SK-N-SH treated with all-trans-retinoic acid at 6 μM for 48 hours (cell line): ENCODE data around the gene CRYBA1.

Experiments used
- BACH2 ChIP-seq: fragments of 250-450 bp; sonication (Bioruptor Pico); IDR thresholded peaks from 2 replicates; pipeline ENCODE4 v1.9.0; 2021; ENCODE audit warnings: mild to moderate bottlenecking, borderline replicate concordance
- ESRRG ChIP-seq: fragments of 250-450 bp; sonication (Bioruptor Pico); IDR thresholded peaks from 2 replicates; pipeline ENCODE4 v1.6.1; 2021; ENCODE audit warnings: mild to moderate bottlenecking
- GLIS3 ChIP-seq: fragments of 250-450 bp; sonication (Bioruptor Pico); IDR thresholded peaks from 2 replicates; pipeline ENCODE4 v1.5.0; 2020; ENCODE audit warnings: mild to moderate bottlenecking, moderate library complexity
- SNAI2 ChIP-seq: fragments of 250-450 bp; sonication (Bioruptor Pico); IDR thresholded peaks from 2 replicates; pipeline ENCODE4 v1.5.0; 2020; ENCODE audit warnings: mild to moderate bottlenecking, moderate library complexity
- ZFP3 ChIP-seq: fragments of 250-450 bp; sonication (Bioruptor Pico); IDR thresholded peaks from 2 replicates; pipeline ENCODE4 v1.5.0; 2020; ENCODE audit warnings: mild to moderate bottlenecking, moderate library complexity
- ZFP30 ChIP-seq: fragments of 450-650 bp; formaldehyde crosslinking; IDR thresholded peaks from 2 replicates; pipeline ENCODE4 v1.5.0; 2022; ENCODE audit warnings: mild to moderate bottlenecking, moderate library complexity
- ZNF565 ChIP-seq: fragments of 450-650 bp; formaldehyde crosslinking; conservative IDR thresholded peaks from 2 replicates; pipeline ENCODE4 v1.5.0; 2020; ENCODE audit warnings: low read depth, mild to moderate bottlenecking, moderate library complexity
- ZNF8 ChIP-seq: fragments of 450-650 bp; formaldehyde crosslinking; IDR thresholded peaks from 2 replicates; pipeline ENCODE4 v1.5.0; 2020; ENCODE audit warnings: mild to moderate bottlenecking, moderate library complexity
- TF ChIP-seq, protein P1 (sequence below): fragments of 250-450 bp; sonication (Bioruptor Pico); IDR thresholded peaks from 2 replicates; pipeline ENCODE4 v1.8.0; 2020; ENCODE audit warnings: mild to moderate bottlenecking, moderate library complexity, borderline replicate concordance
- TF ChIP-seq, protein P2 (sequence below): fragments of 250-450 bp; sonication (Bioruptor Pico); IDR thresholded peaks from 2 replicates; pipeline ENCODE4 v1.5.1; 2020; ENCODE audit warnings: low read depth, mild to moderate bottlenecking, moderate library complexity

DNA sequence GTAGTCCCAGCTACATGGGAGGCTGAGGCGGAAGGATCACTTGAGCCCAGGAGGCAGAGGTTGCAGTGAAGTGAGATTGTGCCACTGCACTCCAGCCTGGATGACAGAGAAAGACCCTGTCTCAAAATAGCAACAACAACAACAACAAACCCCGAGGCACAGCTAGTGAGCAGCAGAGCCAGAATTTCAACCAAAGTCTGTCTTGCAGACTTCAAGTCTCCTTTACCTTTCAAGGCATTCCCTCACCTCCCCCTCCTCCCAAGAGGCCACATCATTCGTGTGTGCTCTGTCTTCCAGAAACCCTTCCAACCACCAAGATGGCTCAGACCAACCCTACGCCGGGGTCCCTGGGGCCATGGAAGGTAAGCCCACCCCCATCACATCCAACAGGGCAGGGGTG lies 2.2 kb downstream of the CRYBA1 start:
- TF ChIP-seq ZNF8: no peak
- TF ChIP-seq, protein P1, sequence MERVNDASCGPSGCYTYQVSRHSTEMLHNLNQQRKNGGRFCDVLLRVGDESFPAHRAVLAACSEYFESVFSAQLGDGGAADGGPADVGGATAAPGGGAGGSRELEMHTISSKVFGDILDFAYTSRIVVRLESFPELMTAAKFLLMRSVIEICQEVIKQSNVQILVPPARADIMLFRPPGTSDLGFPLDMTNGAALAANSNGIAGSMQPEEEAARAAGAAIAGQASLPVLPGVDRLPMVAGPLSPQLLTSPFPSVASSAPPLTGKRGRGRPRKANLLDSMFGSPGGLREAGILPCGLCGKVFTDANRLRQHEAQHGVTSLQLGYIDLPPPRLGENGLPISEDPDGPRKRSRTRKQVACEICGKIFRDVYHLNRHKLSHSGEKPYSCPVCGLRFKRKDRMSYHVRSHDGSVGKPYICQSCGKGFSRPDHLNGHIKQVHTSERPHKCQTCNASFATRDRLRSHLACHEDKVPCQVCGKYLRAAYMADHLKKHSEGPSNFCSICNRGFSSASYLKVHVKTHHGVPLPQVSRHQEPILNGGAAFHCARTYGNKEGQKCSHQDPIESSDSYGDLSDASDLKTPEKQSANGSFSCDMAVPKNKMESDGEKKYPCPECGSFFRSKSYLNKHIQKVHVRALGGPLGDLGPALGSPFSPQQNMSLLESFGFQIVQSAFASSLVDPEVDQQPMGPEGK (CRISPR knock-in tag): no peak
- no peak for TF ChIP-seq ESRRG
- TF ChIP-seq BACH2: no peak
- TF ChIP-seq, protein P2, sequence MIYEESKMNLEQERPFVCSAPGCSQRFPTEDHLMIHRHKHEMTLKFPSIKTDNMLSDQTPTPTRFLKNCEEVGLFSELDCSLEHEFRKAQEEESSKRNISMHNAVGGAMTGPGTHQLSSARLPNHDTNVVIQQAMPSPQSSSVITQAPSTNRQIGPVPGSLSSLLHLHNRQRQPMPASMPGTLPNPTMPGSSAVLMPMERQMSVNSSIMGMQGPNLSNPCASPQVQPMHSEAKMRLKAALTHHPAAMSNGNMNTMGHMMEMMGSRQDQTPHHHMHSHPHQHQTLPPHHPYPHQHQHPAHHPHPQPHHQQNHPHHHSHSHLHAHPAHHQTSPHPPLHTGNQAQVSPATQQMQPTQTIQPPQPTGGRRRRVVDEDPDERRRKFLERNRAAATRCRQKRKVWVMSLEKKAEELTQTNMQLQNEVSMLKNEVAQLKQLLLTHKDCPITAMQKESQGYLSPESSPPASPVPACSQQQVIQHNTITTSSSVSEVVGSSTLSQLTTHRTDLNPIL: no peak
- TF ChIP-seq ZFP30 (CRISPR knock-in tag): no peak
- TF ChIP-seq GLIS3 (CRISPR knock-in tag): no peak
- TF ChIP-seq SNAI2 (CRISPR knock-in tag): no peak
- TF ChIP-seq ZFP3 (CRISPR knock-in tag): no peak
- no peak for TF ChIP-seq ZNF565
